HG02678 (cell line): ENCODE measurements around the gene SDK1.
"Not testable (repeated sequence)": the region's sequence is repeated elsewhere in the genome, so short reads cannot be mapped to it uniquely, and the experiment has no call there.

Experiments used
- ATAC-seq: cut with Tn5 transposase; IDR thresholded peaks from one replicate; pipeline ENCODE4 v1.9.1; 2021; ENCODE audit warnings: mild to moderate bottlenecking, moderate library complexity; ENCODE audit not compliant: unreplicated experiment

The SDK1 gene

GRCh38 chr7:4203626-4204512 is 902.8 kb downstream of the SDK1 start:
- no peak for ATAC-seq

DNA sequence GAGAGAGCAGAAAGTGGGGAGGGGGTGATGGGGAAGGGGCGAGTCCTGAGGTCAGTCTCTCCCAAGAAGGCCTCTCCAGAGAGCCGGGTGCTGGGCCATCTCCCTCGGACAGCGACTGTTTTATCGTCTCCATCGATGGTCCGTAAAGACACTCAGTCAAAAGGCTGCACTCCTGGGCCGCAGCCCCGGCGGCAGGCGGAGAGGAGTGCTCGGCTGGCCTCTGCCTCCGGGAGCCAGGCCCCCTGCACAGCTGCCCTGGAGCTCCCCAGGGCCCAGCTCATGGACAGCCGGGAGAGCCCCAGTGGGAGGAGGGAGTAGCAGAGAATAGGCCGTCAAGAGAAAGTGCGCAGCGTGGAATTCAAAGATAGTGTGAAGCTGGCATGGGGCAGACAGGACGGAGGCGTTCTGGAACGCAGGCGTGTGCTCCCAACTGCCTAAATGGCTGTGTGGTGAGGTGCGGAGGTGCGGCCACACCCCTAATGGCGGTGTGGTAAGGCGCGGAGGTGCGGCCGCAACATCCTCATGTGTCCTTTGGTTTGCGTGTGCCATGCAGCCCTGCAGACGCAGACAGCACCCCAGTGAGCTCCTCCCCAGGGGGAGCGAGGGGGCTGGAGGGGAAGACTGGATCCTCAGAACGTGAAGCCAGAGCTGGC is 903.6 kb downstream of the SDK1 start:
- ATAC-seq, result no peak

- ATAC-seq, result no peak
Observed at GRCh38 chr7:4205828-4206227, 904.8 kb downstream of the SDK1 start.

GRCh38 chr7:4207011-4207410 is 906.0 kb downstream of the SDK1 start:
- no peak for ATAC-seq

- no peak for ATAC-seq
Observed at GRCh38 chr7:4208086-4208485, 907.0 kb downstream of the SDK1 start.

- ATAC-seq, result no peak
Observed at GRCh38 chr7:4208586-4208985, 907.5 kb downstream of the SDK1 start.

DNA sequence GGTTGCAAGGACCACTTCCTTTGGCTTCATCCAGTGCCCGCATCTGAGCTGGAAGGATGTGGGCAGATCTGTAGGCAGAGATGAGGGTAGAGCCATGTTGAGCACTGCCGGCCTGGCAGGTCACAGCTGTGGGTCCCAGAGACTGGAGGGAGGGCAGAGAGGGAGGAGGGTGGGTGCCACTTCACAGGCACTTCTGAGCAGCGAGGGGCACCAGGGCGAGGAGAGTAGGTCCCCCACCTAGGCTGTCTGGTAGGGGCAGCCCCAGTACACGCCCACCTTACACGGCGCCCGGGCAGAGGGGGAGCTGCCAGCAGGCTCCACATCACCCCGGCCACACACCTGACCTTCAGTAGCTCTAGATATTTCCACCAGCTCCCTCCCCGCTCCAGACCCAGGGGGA is 908.1 kb downstream of the SDK1 start:
- no peak for ATAC-seq

DNA sequence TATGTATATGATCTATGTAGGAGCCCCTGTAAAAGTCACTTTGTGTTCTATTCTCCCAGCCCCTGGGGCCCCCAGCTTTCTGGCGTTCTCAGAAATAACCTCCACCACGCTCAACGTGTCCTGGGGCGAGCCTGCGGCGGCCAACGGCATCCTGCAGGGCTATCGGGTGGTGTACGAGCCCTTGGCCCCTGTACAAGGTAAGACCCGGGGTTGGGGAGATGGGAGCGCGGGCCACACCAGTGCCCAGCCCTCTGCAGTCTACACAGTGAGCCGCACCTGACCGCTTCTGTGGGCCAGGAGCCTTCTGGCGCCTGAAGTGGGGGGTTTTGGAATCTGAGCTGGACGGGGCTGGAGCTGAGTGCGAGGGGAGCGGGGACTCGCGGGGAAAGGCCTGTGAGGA is 908.9 kb downstream of the SDK1 start:
- no peak for ATAC-seq

GRCh38 chr7:4210821-4211220 is 909.8 kb downstream of the SDK1 start:
- no peak for ATAC-seq

GRCh38 chr7:4211261-4211660 is 910.2 kb downstream of the SDK1 start:
- ATAC-seq, result no peak

DNA sequence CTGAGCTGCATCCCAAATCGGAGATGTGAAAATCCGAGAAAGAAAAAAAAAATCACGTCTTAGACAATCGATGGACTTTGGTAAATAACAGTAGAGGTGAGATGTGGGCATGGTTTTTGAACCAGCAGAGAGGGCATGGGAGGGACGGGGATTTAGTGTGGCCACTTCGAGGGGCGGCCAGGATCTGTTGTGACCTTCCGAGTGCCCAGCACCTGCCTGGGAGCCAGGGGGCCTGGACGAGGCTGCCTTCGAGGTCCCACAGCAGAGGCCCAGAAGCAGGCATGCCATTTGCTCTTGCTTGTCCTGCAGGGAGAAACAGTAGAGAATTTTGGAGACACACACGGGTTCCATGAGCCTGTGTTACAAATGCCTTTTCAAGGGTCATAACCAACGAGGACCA is 911.3 kb downstream of the SDK1 start:
- ATAC-seq, result no peak

DNA sequence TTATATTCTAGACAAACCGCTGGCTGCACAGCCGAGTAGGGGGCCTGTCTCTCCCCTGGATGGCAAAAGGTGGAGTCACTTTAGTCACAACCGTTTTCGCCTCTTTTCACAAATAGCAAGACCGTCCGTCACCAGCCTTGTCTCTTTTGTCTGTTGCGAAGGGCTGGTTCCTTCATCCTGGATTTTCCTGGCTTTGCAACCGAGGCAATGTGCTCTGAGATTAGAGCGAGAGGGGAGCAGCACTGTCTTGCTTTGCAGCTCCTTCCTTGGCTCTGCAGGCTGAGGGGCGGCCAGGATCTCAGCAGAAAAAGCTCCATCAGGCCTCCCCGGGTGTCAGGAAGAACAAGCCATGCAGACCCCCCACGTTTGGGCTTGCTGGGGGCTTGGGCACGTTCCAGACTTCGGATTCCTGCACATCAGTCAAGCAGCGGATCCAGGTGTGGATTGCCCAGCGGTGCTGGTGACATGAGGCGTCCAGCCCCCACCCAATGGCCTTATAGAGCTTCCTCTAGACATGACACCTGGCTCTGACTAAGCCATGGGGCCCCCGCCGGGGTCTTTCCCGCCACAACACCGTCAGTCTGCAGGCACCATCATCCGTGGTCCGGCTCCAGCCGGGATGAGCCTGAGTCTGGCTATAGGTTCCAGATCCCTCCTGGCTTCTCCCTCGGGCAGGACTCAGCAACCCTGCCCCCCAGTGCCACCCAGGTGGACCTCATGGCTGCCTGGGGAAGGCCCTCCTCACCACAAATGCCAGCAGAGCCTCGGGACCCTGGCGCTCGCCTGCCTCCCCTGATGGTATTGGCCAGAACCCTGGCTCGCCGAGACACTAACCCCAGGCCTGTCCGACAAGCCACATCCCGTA is 913.5 kb downstream of the SDK1 start:
- ATAC-seq, result no peak

DNA sequence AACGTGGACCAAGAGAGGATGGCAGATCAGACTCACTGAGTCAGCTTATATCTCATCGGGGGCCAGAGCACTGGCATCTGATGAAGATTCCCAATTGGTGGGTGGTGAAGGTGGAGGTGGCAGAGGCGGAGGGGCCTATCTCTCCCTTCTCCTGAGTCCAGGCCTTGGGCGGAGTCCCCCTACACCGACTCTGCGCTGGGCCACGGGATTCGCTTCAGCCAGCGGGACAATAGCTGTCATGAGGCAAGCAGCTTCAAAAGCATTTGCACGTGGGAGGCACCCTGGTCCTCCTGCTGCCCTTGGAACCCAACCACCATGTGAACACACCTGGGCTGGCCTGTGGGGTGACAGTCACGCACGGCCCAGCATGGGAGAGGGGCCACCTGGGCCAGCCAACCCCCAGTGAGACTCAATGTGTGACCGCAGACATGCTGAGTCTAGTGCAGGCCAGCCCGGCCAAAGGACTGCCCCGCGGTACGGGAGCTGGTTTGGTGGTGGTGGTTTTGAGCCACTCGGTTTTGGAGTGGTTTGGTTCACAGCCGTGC is 914.2 kb downstream of the SDK1 start:
- ATAC-seq, result no peak

GRCh38 chr7:4216016-4216415 is 915.0 kb downstream of the SDK1 start:
- no peak for ATAC-seq

DNA sequence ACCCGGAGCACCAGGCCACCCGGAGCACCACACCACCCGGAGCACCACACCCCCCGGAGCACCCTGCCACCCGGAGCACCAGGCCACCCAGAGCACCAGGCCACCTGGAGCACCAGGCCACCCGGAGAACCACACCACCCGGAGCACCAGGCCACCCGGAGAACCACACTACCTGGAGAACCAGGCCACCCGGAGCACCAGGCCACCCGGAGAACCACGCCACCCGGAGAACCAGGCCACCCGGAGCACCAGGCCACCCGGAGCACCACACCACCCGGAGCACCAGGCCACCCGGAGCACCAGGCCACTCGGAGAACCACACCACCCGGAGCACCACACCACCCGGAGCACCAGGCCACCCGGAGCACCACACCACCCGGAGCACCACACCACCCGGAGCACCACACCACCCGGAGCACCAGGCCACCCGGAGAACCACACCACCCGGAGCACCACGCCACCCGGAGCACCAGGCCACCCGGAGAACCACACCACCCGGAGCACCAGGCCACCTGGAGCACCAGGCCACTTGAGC is 916.1 kb downstream of the SDK1 start:
- not testable (repeated sequence) for ATAC-seq

DNA sequence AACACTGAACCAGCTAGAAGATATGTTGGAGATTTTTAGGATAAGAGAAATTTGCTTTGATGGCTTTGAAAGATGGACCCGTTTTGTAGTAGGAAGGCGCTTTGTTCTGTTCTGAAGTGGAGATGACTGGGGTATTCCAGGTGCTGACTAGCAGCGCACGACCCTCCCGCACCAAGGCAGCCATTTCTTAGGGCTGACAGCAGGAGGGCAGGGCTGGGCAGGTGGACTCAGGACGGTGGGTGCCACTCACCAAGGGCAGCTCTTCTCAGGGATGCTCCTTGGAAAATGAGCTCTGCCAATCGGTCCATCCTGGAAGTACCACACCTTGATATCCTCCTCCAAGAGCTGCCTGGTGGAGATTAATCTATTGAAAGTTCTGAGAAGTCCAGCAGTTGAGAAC is 917.4 kb downstream of the SDK1 start:
- ATAC-seq, result no peak

DNA sequence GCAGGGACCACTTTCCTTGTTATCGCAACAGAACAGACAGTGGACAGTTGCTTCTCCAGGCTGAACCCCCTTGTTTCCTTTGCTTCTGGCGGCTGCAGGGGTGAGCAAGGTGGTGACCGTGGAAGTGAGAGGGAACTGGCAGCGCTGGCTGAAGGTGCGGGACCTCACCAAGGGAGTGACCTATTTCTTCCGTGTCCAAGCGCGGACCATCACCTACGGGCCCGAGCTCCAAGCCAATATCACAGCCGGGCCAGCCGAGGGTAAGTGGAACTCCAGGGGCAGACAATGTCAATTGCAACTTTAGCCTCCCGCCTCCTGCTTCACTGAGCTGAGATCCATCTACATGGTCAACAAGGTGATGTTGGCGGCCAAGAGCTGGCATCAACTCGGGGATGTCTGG is 919.0 kb downstream of the SDK1 start:
- ATAC-seq, result no peak

DNA sequence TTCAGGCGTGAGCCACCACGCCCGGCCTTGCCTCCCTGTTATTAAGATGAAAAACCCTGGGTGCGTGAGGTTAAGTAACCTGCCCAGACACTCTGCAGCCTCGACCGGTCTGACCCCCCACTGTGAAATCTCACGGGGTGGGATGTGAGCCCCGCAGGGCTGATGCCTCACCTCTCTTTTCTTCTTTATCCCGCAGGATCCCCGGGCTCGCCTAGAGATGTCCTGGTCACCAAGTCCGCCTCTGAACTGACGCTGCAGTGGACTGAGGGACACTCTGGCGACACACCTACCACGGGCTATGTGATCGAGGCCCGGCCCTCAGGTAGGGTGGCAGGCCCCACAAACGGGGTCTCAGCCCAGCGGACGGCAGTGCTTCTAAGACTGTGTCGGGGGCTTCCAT is 920.0 kb downstream of the SDK1 start:
- no peak for ATAC-seq

- no peak for ATAC-seq
Observed at GRCh38 chr7:4222676-4223075, 921.6 kb downstream of the SDK1 start.

GRCh38 chr7:4225361-4225771 is 924.3 kb downstream of the SDK1 start:
- ATAC-seq, result no peak
